ENCODE measurements around the gene PHF21B. TPM values are rescaled to one million over a fixed set of nuclear protein-coding genes. Genes with fewer than 3 reads are reported as not detected.

The PHF21B gene
- total and polyA plus RNA-seq, 2 donors (not counting 1 experiment from before 2014, with no cell fraction given): 0.17 TPM; not detected in 1

DNA sequence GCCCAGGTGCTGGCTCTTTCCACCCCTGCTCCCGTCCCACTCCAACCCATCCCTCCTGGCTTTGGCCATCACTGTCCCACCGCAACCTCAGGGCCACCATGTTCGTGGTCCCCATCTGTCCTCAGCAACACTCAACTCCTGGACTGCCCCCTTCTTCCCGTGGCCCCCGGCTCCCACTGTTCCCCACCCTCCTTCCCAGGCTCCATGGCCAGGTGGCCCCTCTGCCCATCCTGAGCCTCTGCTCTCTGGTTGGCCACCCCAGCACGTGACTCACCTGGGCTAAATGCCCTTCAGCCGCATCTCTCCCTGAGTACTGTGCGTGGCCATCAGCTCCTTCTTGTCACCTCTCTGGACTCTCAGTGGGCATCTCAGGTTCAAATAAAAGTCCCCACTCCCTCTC is 41.6 kb upstream of the PHF21B start:
- Histone ChIP-seq H4K20me1 (ENCODE audit: control insufficient read depth, extremely low read depth, insufficient read depth, low read length) (no peaks in the 10 kb centered on the region), H3K4me1 (ENCODE audit: control insufficient read depth, extremely low read depth, insufficient read depth, low read length) (no peaks in the 10 kb centered on the region), H3K4me3 (replicated peaks in 1 of 4; ENCODE audit: control extremely low read depth in 1 of 4, insufficient read depth in 1 of 4, low read depth in 3 of 4, low read length in 4 of 4) (no peak overlapping the region), H3K27me3 (ENCODE audit: control insufficient read depth, insufficient read depth, low read length) (peaks cover 3% of the 10 kb centered on the region), H3K36me3 (ENCODE audit: control insufficient read depth, insufficient read depth, low read length) (no peaks in the 10 kb centered on the region), H3K27ac (ENCODE audit: insufficient read depth, low read length) (no peak overlapping the region), H2AFZ (ENCODE audit: low read length) (no peak overlapping the region), H3K4me2 (ENCODE audit: extremely low read depth, insufficient read depth, low read length) (no peak overlapping the region), H3K9ac (ENCODE audit: insufficient read depth, low read length) (no peak overlapping the region), H3K79me2 (ENCODE audit: control insufficient read depth, insufficient read depth, low read length) (no peaks in the 10 kb centered on the region), H3K9me3 (ENCODE audit: control insufficient read depth, insufficient read depth, low read depth, low read length) (no peaks in the 10 kb centered on the region)
- DNase-seq (ENCODE audit: low read depth in 2 of 2): no peak
- TF ChIP-seq, protein P1, sequence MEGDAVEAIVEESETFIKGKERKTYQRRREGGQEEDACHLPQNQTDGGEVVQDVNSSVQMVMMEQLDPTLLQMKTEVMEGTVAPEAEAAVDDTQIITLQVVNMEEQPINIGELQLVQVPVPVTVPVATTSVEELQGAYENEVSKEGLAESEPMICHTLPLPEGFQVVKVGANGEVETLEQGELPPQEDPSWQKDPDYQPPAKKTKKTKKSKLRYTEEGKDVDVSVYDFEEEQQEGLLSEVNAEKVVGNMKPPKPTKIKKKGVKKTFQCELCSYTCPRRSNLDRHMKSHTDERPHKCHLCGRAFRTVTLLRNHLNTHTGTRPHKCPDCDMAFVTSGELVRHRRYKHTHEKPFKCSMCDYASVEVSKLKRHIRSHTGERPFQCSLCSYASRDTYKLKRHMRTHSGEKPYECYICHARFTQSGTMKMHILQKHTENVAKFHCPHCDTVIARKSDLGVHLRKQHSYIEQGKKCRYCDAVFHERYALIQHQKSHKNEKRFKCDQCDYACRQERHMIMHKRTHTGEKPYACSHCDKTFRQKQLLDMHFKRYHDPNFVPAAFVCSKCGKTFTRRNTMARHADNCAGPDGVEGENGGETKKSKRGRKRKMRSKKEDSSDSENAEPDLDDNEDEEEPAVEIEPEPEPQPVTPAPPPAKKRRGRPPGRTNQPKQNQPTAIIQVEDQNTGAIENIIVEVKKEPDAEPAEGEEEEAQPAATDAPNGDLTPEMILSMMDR (conservative IDR thresholded peaks at IDR 0.05 in 1 of 2, IDR thresholded peaks at IDR 0.05 in 1 of 2; ENCODE audit: low read depth in 1 of 2, low read length in 2 of 2): no peak
- TF ChIP-seq EZH2 (IDR thresholded peaks at IDR 0.05; ENCODE audit: low read length, missing control alignments): no peak

GRCh38 chr22:45047260-45047659 is 37.5 kb upstream of the PHF21B start:
- Histone ChIP-seq H3K9me3 (ENCODE audit: control insufficient read depth, insufficient read depth, low read depth, low read length) (no peaks in the 10 kb centered on the region), H3K4me2 (ENCODE audit: extremely low read depth, insufficient read depth, low read length) (no peak overlapping the region), H3K36me3 (ENCODE audit: control insufficient read depth, insufficient read depth, low read length) (no peaks in the 10 kb centered on the region), H2AFZ (ENCODE audit: low read length) (no peak overlapping the region), H3K79me2 (ENCODE audit: control insufficient read depth, insufficient read depth, low read length) (no peaks in the 10 kb centered on the region), H3K4me3 (replicated peaks in 1 of 4; ENCODE audit: control extremely low read depth in 1 of 4, insufficient read depth in 1 of 4, low read depth in 3 of 4, low read length in 4 of 4) (no peak overlapping the region), H3K27ac (ENCODE audit: insufficient read depth, low read length) (no peak overlapping the region), H3K27me3 (ENCODE audit: control insufficient read depth, insufficient read depth, low read length) (peaks cover 3% of the 10 kb centered on the region), H3K9ac (ENCODE audit: insufficient read depth, low read length) (no peak overlapping the region), H3K4me1 (ENCODE audit: control insufficient read depth, extremely low read depth, insufficient read depth, low read length) (no peaks in the 10 kb centered on the region), H4K20me1 (ENCODE audit: control insufficient read depth, extremely low read depth, insufficient read depth, low read length) (no peaks in the 10 kb centered on the region)
- DNase-seq (ENCODE audit: low read depth in 2 of 2): no peak
- no peak for TF ChIP-seq EZH2 (IDR thresholded peaks at IDR 0.05; ENCODE audit: low read length, missing control alignments)
- TF ChIP-seq, protein P1 (conservative IDR thresholded peaks at IDR 0.05 in 1 of 2, IDR thresholded peaks at IDR 0.05 in 1 of 2; ENCODE audit: low read depth in 1 of 2, low read length in 2 of 2): no peak

DNA sequence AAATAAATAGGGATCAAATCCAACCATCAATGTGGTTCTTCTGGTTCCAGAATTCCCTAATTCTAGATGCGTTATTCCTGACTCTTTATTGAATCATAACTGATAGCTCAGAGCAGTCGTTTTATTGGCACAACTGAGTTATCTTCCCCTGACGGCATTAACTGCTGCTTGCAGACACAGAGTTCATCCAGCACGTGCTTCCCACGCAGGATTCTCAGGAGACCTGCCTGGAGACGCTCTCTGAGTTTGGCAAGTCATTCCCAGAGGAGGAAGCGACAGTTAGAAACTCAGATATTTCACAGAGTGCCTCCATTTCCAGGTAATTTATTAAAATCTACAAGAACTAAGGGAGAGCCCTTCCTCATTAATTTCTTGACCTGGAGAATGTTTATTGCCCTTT is 35.4 kb upstream of the PHF21B start:
- Histone ChIP-seq H3K27ac (ENCODE audit: insufficient read depth, low read length) (no peak overlapping the region), H3K79me2 (ENCODE audit: control insufficient read depth, insufficient read depth, low read length) (no peaks in the 10 kb centered on the region), H3K4me2 (ENCODE audit: extremely low read depth, insufficient read depth, low read length) (no peak overlapping the region), H3K9me3 (ENCODE audit: control insufficient read depth, insufficient read depth, low read depth, low read length) (no peaks in the 10 kb centered on the region), H4K20me1 (ENCODE audit: control insufficient read depth, extremely low read depth, insufficient read depth, low read length) (no peaks in the 10 kb centered on the region), H3K4me1 (ENCODE audit: control insufficient read depth, extremely low read depth, insufficient read depth, low read length) (no peaks in the 10 kb centered on the region), H2AFZ (ENCODE audit: low read length) (no peak overlapping the region), H3K27me3 (ENCODE audit: control insufficient read depth, insufficient read depth, low read length) (no peaks in the 10 kb centered on the region), H3K36me3 (ENCODE audit: control insufficient read depth, insufficient read depth, low read length) (no peaks in the 10 kb centered on the region), H3K9ac (ENCODE audit: insufficient read depth, low read length) (no peak overlapping the region), H3K4me3 (replicated peaks in 1 of 4; ENCODE audit: control extremely low read depth in 1 of 4, insufficient read depth in 1 of 4, low read depth in 3 of 4, low read length in 4 of 4) (no peak overlapping the region)
- TF ChIP-seq, protein P1 (conservative IDR thresholded peaks at IDR 0.05 in 1 of 2, IDR thresholded peaks at IDR 0.05 in 1 of 2; ENCODE audit: low read depth in 1 of 2, low read length in 2 of 2): no peak
- TF ChIP-seq EZH2 (IDR thresholded peaks at IDR 0.05; ENCODE audit: low read length, missing control alignments): no peak
- no peak for DNase-seq (ENCODE audit: low read depth in 2 of 2)
